GM21367 (cell line): Measurements from ENCODE around the gene MMP24.
"Not testable (repeated sequence)": the region's sequence is repeated elsewhere in the genome, so short reads cannot be mapped to it uniquely, and the experiment has no call there.

Source experiments
- ATAC-seq: cut with Tn5 transposase; IDR thresholded peaks from one replicate; pipeline ENCODE4 v1.9.1; 2021; ENCODE audit not compliant: unreplicated experiment

Gene MMP24

DNA sequence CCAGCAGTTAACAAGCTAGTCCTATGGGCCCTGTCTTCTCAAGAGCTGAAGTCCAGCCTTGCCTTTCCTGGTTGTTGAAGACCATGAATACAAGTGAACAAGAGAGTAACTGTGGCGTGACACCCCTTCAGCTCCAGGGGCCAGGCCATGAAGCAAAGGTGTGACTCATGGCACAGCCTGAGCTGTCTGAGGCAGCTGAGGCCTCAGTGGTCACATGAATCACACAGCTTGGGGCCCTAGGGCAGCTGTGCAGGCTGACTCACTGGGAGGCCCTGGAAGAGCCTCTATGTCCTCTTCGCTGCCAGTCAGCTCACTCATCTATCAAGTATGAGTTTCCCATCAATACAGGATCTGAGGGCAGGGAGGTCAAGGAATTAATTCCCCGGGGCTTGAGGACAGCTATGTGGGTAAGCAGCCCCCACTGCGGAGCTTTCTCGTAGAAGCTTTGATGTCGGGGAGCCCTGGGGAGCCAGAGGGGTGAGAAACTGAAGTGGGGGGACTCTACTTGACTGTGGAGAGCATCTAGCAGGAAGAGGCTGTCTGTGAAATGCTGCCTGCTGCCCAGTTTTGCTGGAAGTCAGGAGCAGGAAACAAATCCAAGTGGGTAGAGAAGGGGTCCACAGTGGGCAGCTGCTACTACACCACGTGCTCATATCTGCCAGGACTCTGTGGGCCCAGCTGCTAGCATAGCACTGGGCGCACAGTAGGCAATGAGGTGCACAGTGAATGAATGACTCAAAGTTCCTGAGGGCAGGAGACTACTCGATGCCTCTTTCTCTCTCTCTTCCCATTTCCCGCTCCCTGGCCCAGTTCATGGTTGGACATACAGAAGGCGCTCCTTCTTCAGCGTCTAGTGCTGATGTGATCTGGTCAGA lies 79.4 kb downstream of the MMP24 start:
- no peak for ATAC-seq

GRCh38 chr20:35306931-35307517 lies 80.5 kb downstream of the MMP24 start:
- ATAC-seq: no peak

DNA sequence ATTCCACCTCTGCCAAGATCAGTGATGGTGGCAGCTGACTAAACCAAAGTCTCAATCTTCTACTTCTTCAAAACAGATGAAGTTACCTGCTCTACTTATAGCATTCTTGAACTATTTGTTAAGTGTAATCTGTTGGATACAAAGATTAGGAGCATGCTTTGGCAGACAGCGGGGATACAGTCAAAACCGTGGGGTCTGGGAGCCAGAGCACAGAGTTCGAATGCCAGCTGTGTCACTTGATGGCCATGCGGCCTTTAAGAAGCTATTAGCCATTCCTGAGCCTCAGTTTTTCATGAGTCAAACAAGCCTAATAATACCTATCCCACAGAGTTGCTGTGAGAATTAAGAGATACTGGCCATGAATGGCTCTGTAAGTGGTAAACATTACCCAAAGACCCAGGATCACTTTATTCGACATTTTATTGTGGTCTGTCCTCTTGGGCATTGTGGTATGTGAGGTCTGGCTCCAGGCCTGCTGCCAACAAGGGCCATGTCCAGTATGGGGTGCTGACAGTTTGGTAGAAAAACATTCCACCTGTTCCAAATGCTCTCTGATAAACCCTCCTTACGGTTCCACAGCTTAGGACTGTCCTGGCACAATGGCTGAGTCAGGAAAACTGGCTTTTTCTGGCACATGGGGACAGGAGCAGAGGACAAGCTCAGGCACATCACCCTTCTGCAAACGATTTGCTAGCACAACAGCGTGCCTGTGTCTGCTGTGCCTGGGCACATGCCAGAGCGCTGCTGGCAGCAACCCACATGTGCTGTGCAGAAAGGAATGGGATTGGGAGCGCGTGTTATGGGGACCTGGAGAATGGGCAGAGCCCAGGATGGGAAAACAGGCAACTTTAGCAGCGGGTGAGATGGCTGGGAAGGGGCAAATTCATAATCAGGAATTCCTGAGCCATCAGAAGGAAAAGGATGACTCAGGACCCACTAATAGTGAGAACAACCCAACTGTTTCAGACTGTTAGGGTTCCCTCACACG lies 81.5 kb downstream of the MMP24 start:
- no peak for ATAC-seq

DNA sequence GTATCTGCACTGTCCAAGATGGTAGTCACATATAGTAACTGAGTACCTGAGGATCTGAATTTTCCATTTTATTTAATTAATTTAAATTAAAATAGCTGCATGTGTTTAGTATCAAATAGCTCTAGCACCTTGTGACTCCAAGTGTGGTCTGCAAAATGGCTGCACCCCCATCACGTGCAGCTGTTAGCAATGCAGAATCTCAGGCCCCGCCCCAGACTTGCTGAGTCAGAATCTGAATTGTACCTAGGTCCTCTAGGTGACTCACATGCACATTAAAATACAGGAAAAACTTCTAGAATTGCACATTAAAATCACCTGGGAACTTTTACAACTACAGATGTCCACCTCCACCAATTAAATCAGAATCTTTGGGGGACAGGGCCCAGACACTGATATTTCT lies 84.9 kb downstream of the MMP24 start:
- ATAC-seq: no peak

DNA sequence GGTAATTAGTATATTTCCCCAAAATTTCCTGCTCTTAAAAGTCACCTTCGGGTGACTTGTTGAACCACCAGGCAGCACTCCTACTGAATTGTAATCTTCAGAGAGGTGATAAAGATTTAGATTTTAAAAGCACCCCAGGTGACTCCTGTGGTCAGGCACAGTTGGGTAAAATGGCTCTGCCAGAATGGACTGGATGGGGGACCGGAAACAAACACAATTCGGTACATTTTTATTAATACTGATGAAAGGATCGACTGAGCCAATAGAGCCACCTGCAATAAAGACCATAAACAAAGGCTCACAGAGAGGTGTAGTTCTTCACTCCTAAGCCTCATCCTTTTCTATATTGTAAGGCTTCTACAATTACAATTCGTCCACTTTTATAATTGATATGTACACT lies 85.3 kb downstream of the MMP24 start:
- ATAC-seq: no peak

GRCh38 chr20:35312318-35312717 lies 85.8 kb downstream of the MMP24 start:
- ATAC-seq: no peak

DNA sequence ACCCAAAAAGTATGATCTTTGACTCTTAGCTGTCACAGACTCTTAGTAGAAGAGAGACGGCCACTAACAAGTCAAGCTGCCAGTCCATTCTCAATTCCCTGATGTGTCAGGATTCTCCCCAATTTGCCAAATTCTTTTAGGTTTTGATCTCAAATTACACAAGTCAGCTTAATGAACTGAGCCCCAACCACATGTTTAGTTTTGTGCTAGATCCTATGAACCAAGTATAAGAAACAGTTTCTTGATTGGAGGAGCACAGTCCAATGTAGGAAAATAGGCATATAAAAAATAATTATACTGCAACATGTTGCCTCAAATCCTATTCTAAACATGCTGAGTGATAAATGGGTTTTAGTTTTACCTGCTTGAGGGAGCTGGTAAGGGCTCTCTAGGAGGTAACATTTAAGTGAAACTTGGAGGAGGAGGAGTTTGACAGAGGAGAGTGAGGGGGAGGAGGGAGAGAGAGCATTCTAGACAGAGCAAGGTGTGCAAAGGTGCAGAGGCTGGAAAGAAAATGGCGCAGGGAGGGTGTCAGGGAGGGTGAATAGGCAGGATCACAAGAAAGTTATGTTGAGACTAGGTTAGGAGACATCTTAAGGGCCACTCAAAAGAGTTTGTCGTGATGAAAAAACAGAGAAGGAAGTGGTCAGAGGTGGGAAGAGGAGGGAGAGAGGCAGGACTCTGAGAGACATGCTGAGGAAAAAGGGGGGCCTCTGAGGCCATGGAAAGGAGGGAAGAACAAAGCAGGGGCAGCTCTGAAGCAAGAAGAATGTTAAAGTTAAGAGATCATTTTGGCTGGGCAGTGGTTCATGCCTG lies 88.5 kb downstream of the MMP24 start:
- ATAC-seq: no peak

DNA sequence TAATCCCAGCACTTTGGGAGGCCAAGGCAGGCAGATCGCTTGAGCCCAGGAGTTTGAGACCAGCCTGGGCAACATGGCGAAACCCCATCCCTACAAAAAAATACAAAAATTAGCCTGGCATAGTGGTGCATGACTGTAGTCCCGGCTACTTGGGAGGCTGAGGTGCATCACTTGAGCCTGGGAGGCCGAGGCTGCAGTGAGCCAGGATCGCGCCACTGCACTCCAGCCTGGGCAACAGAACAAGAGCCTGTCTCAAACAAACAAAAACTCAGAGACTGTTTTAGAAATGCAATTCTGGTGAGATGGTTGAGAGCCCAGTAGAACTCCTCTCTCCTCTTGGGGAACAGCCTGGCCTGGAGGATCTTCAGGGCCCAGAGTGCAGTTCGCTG lies 89.1 kb downstream of the MMP24 start:
- not testable (repeated sequence) for ATAC-seq

GRCh38 chr20:35316086-35316485 lies 89.6 kb downstream of the MMP24 start:
- no peak for ATAC-seq

GRCh38 chr20:35317416-35318210 lies 91.1 kb downstream of the MMP24 start:
- ATAC-seq: no peak

- ATAC-seq: no peak
Measured at GRCh38 chr20:35318502-35319157, 92.1 kb downstream of the MMP24 start.

DNA sequence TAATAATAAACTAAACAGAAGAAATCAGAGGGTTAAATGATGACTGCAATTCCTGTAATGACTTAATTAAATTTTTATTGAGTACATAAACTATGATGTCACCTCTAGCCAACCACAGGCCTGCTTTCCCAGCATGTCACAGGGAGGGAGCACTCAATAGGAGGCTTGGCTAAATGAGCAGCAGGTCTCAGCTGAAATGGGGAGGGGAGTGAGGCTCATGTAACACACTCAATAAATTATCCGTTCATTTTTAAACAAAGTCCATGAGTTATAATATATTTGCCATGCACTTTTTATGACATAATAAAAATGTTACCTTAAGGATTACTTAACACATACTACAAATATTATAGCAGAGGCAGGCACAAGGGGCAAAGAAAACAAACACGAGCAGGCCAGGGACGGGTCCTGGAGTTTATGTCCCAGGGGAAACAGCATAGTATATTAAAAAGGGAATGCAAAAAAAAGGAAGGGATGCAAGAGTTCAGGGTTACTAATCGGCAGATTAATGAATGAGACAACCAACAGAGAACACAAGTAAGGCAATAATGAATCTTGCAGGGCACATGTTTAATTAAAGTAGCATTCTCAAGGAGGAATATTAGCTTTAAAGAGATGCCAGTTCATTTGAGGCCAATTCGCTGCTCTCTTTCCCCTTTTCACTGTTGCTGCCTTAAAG lies 92.8 kb downstream of the MMP24 start:
- ATAC-seq: no peak

DNA sequence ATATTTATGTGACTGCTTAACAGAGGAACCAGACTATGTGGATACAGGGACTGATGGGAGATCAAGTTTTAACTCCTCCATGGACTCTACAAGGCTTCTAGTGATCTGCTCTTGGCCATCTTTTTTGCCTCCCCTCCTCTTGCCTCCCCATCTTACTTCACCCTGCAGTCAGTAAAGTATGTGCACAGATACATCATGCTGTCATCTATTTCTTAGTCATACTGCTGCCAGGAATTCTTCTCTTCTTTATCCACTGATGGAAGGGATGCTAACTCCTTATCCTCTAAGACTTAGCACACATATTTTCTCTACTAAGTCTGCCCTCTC lies 93.3 kb downstream of the MMP24 start:
- no peak for ATAC-seq

- no peak for ATAC-seq
Measured at GRCh38 chr20:35320396-35321126, 94.1 kb downstream of the MMP24 start.

- no peak for ATAC-seq
Measured at GRCh38 chr20:35325401-35325800, 98.9 kb downstream of the MMP24 start.

- no peak for ATAC-seq
Measured at GRCh38 chr20:35326021-35326739, 99.7 kb downstream of the MMP24 start.
